Fibroblast of the aortic adventitia (primary cell): ENCODE results near the gene ATXN1L. TPM values are rescaled to one million over a fixed set of nuclear protein-coding genes. Genes with fewer than 3 reads are reported as not detected.

Experiments used
- DNase-seq: peaks from one replicate; pipeline ENCODE4 v3.0.0-alpha.2; 2010; ENCODE audit warnings: low read depth
- H3K4me3 ChIP-seq: 2 replicates; pipeline ENCODE4 v1.5.1; 2011; ENCODE audit warnings: low read depth, mild to moderate bottlenecking, control low read depth, low read length, moderate library complexity
- CTCF ChIP-seq: IDR thresholded peaks from 2 replicates; pipeline ENCODE4 v1.5.1; 2011; ENCODE audit warnings: mild to moderate bottlenecking, low read length, control low read depth, inconsistent platforms; ENCODE audit not compliant: insufficient read depth
- total RNA-seq: library from RNA; depleted of rRNA; stranded (reverse); fragments of >200 nt; gene quantifications from 2 replicates; pipeline ENCODE4 v1.2.3, GENCODE V29; 2012; ENCODE audit warnings: low replicate concordance

ATXN1L gene
- total RNA-seq, 1 donor: 16.0 TPM

GRCh38 chr16:71880176-71880575 lies 34.4 kb downstream of the ATXN1L start:
- TF ChIP-seq CTCF: no peak
- DNase-seq: no peak
- H3K4me3 ChIP-seq: no peak overlapping the region

GRCh38 chr16:71882505-71883167 lies 36.9 kb downstream of the ATXN1L start:
- peak; percentile 82 for DNase-seq
- H3K4me3 ChIP-seq: peak overlapping the region; percentile 72
- TF ChIP-seq CTCF: peak; percentile 97

- peak; percentile 51 for TF ChIP-seq CTCF
- peak; percentile 13 for DNase-seq
- H3K4me3 ChIP-seq: peak overlapping the region; percentile 72
Measured at GRCh38 chr16:71883168-71883848, 37.5 kb downstream of the ATXN1L start.

GRCh38 chr16:71883849-71884638 lies 38.3 kb downstream of the ATXN1L start, which contains the start of gene ZNF821:
Gene ZNF821, minus strand, starts transcription at chr16:71884182. Its CDS starts 4,236 bp downstream, at chr16:71879946.
- DNase-seq: peak; percentile 49
- TF ChIP-seq CTCF: no peak
- H3K4me3 ChIP-seq: peak within 1 kb of the TSS; percentile 72

GRCh38 chr16:71885261-71885650 lies 39.5 kb downstream of the ATXN1L start:
- TF ChIP-seq CTCF: no peak
- DNase-seq: no peak
- no peak overlapping the region for H3K4me3 ChIP-seq

GRCh38 chr16:71889147-71889546 lies 43.4 kb downstream of the ATXN1L start:
- TF ChIP-seq CTCF: no peak
- no peak for DNase-seq
- no peak overlapping the region for H3K4me3 ChIP-seq
